GM12874 (cell line): Measurements from ENCODE around the gene CYP46A1.
A peak's percentile ranks its signal among the peaks of the same experiment; 100 is the strongest.

Experiments used
- CTCF ChIP-seq: IDR thresholded peaks from 2 replicates; pipeline ENCODE4 v1.5.1; 2011; ENCODE audit warnings: low read depth, mild to moderate bottlenecking, control low read depth, low read length, moderate library complexity; ENCODE audit not compliant: insufficient read depth

CYP46A1 gene

GRCh38 chr14:99682809-99683618, 1.1 kb upstream of the CYP46A1 start:
- peak; percentile 88 for TF ChIP-seq CTCF

GRCh38 chr14:99684410-99684934, 374 bp downstream of the CYP46A1 start:
- TF ChIP-seq CTCF: no peak

- TF ChIP-seq CTCF: no peak
Measured at GRCh38 chr14:99685151-99685591, 1.1 kb downstream of the CYP46A1 start.

- no peak for TF ChIP-seq CTCF
Measured at GRCh38 chr14:99685596-99685995, 1.5 kb downstream of the CYP46A1 start.

GRCh38 chr14:99686557-99687283, 2.6 kb downstream of the CYP46A1 start:
- no peak for TF ChIP-seq CTCF

- peak; percentile 69 for TF ChIP-seq CTCF
Measured at GRCh38 chr14:99687284-99688209, 3.4 kb downstream of the CYP46A1 start.
